ENCODE measurements around the gene RAMP1.
"Not testable (repeated sequence)": the region's sequence is repeated elsewhere in the genome, so short reads cannot be mapped to it uniquely, and the experiment has no call there.

Gene RAMP1

DNA sequence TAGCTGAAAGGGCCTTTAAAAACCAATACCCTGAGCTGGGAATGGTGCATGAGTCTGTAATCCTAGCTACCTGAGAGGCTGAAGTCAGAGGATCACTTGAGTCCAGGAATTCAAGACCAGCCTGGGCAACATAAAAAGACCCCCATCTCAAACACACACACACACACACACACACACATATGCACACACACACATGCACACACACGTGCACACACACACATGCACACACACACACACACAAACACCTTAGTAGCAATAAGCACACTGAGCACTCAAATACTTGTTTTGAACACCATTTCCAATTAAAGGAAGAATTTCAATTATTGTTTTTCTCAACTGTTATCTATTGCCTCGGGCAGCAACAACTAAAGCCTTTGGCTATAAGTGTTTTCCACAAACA lies 81.8 kb downstream of the RAMP1 start:
- in situ Hi-C loops (cut with MboI; ENCODE audit: low sequenced_read_pairs), result no loop called here

DNA sequence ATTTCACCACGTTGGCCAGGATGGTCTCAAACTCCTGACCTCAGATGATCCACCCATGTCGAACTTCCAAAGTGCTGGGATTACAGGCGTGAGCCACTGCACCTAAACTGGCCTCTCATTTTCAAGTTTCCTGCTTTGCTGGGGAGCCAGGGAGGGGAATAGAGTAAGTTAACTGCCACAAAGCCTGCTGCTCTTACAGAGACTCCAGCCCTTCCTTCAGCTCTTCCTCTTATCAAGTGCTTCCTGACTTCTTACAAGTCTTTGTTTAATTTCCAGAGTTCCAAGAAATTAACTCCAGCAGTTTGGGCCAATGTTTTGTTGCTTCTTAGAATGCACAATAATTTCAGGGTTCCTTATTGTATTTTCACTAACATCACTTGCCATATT lies 83.1 kb downstream of the RAMP1 start:
- in situ Hi-C loops (cut with MboI; ENCODE audit: low sequenced_read_pairs), result no loop called here

DNA sequence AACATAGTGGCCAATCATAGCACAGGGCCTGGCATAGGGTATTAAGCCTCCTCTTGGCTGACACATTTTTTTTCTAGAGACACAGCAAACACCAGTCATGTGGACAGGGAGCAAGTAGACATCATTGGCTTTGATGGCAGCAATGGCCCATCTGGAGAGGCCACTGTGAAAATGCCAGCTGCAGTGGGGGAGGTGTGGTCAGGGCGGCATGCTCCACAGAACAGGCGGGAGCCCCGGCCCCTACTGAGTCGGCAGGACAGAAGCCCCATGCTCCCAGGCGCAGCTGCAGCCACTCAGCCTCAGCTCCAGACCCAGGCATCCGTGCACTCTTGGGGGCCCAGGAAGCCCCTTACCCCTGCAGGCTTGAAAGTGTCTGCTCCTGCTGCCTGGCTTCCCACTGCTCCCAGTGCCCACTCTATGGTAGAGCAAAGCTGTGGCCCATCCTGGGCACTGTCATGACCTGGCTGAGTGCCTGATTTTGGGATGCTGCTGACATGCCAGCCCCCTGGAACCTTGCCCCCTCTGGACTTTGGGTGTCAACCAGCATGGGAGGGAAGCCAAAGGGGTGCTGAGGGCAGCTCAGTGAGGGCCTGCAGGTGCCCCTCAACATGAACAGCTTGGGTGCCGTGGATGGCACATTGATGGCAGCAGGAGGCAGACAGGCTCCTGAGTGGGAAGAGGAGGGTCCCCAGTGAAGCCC lies 84.1 kb downstream of the RAMP1 start:
- in situ Hi-C loops (cut with MboI; ENCODE audit: low sequenced_read_pairs), result no loop called here

DNA sequence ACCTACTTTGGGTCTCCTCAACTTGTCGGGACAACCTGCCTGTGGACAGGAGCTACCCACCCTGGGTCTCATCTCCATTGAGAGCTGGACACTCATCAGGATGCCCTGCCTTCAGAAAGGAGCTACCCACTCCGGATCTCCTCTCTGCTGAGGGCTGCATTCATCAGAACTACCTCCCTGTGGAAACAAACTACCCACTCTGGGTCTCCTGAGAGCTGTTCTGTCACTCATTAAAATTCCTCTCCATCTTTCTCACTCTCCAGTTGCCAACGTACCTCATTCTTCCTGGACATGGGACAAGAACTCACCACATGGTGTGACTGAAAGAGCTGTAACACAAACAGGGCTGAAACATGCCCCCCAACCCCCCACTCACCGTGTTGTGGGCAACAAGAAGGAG lies 84.9 kb downstream of the RAMP1 start:
- in situ Hi-C loops (cut with MboI; ENCODE audit: low sequenced_read_pairs), result no loop called here

DNA sequence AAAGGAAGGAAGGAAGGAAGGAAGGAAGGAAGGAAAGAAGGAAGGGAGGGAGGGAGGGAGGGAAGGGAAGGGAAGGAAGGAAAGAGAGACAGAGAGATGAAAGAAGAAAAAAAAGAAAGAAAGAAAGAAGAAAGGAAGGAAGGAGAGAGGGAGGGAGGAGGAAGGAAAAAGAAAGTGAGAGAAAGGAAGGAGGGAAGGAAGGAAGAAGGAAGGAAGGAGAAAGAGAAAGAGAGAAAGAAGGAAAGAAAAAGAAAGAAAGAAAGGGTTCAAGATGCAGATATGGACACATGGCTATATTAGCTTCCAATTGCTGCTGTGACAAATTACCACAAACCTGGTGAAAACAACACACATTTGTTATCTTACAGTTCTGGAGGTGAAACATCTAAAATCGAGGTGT lies 87.0 kb downstream of the RAMP1 start:
- in situ Hi-C loops (cut with MboI; ENCODE audit: low sequenced_read_pairs), result no loop called here

DNA sequence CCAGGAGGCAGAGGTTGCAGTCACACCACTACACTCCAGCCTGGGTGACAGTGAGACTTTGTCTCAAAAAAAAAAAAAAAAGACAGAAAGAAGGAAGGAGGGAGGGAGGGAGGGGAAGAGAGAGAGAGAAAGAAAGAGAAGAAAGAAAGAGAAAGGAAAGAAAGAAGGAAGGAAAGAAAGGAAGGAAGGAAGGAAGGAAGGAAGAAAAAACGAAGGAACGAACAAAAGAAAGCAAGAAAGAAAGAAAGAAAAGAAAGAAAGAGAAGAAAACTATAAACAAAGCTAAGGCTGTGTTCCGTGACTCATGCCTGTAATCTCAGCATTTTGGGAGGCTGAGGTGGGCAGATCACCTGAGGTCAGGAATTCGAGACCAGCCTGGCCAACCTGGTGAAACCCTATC lies 91.9 kb downstream of the RAMP1 start:
- in situ Hi-C loops (cut with MboI; ENCODE audit: low sequenced_read_pairs), result not testable (repeated sequence)

DNA sequence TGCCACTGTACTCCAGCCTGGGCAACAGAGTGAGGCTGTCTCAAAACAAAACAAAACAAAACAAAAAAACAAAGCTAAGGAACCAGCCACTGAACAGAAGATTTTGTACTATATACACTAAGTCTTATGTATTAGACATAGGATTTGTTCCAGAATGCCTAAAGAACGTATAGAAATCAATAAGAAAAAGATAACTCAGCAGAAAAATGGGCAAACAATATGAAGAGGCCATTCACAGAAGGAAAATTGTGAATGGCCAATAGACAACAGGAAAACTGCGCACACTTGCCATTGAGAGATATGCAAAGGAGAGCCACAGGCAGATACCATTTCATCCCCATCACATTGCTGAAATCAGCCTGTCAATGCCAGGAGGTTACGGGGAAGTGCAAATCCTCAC lies 92.5 kb downstream of the RAMP1 start:
- in situ Hi-C loops (cut with MboI; ENCODE audit: low sequenced_read_pairs), result no loop called here

DNA sequence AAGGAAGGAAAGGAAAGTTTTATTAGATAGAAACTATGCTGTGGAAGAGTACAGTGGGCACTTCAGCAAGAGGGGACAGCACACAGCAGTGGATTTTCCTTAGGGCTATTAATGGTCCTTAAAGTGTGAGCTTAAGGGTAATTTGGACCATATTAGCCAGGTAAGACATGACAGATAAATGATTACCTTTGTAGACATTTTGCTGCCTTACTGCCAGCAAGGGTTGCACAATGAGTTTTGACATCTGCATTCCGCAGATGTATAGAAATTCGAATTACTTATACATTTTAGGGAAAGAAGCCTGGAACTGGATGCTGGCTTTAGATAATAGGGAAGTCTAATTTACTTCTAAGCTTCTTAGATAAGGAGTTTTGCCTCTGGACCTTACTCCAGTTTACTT lies 93.4 kb downstream of the RAMP1 start:
- in situ Hi-C loops (cut with MboI; ENCODE audit: low sequenced_read_pairs), result no loop called here

DNA sequence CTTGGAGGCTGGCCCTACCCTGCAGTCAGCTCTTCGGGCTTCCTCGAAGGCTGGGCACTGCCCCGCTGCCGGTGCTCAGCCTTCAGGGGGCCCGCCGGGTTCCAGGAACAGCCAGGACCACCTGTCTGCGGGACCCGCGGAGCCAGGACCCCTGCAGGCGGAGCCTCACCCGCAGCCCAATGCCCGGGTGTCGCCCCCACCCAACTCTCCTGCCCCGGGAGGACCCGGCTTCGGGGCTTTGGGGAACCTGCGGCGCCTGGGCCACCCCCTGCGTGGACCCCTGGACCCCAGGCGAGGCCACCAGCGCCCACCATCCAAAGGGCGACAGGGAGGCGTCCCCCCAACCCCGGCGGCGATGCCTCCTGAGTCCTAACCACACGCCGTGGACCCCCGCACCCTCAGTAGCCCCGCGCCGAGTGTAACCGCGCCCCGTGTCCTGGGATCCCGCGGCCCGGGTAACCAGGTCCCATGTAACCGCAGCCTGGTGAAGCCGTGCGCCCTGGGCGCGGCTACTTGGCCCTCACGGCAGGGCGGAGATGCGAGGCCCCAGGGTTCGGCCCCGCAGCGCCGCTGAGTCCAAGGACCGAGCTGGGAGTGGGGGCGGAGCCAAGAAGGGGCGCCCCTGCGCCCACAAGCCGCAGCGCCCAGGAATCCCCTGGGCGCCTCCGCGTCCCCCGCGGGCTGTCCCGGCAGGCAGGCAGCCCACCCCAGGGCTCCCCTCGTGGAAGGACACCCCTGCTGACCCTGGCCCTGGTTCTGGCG lies 96.4 kb downstream of the RAMP1 start:
- in situ Hi-C loops (cut with MboI; ENCODE audit: low sequenced_read_pairs), result no loop called here

DNA sequence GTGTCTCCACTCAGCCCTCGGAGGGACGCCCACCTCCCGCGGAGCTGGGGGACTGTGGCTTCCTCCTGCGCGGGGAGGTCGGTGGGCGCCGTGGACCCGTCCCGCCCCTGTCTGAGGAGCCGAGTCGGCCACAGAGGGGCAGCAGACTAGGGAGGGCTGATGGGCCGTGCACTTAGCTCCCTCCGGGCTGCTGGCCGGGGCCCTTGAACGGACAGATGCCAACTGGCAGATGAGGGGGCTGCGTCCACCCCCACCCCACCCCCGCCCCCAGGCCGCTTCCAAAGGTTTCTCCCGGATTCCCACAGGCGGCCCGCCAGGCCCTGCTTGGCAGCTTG lies 96.9 kb downstream of the RAMP1 start:
- in situ Hi-C loops (cut with MboI; ENCODE audit: low sequenced_read_pairs), result no loop called here

DNA sequence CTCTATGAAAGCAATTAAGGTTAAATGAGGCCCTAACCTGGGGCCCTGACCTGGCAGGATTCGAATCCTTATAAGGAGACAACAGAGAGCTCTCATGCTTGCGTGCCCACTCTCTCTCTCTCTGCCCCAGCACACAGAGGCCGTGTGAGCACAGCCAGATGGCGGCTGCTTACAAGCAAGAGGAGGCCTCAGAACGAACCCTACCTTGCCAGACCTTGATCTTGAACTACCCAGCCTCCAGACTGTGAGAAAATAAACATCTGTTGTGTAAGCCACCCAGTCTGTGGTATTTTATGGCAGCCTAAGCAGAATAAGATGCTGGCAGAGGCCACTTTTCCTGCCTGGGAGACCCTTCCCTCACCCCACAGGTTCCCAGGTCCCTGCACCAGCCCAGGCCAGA lies 102.2 kb downstream of the RAMP1 start:
- in situ Hi-C loops (cut with MboI; ENCODE audit: low sequenced_read_pairs), result no loop called here
